H1 (cell line): ENCODE results near the gene PDZRN3. TPM values are rescaled to one million over a fixed set of nuclear protein-coding genes. Genes with fewer than 3 reads are reported as not detected.

Experiments used
- CTBP2 ChIP-seq: IDR thresholded peaks from 2 replicates; pipeline ENCODE4 v1.7.0; 2011; ENCODE audit warnings: borderline replicate concordance, mild to moderate bottlenecking, moderate library complexity, mixed read lengths, low read length; ENCODE audit not compliant: insufficient read depth, insufficient read length
- POU5F1 ChIP-seq: IDR thresholded peaks from 2 replicates; pipeline ENCODE4 v1.6.1; 2011; ENCODE audit warnings: low read depth, mild to moderate bottlenecking, low read length, moderate library complexity
- polyA plus RNA-seq, 7 experiments: library from polyadenylated mRNA; depleted of rRNA in 3 of 7; stranded (reverse) in 5 of 7; unstranded in 2 of 7; fragments of >200 nt in 5 of 7; fragments of 200-250 nt in 2 of 7; gene quantifications; 1 replicate in 5 of 7; 2 replicates in 1 of 7; 4 replicates in 1 of 7; pipeline versions ENCODE4 v1.2.1 to v1.2.3, GENCODE V29; 2011 to 2013; ENCODE audit warnings: missing spikeins in 2 of 7, mixed read lengths in 2 of 7
- total RNA-seq: library from RNA; stranded (reverse); fragmentation: NEBNext Ultra II Directional; extraction: Animal tissue kit (Norgen Biotek cat#: 25700); gene quantifications from 2 replicates; pipeline ENCODE4 v1.2.1, GENCODE V29; 2021
- TF ChIP-seq, protein P1 (sequence below): IDR thresholded peaks from 2 replicates; pipeline ENCODE4 v1.6.1; 2012; ENCODE audit warnings: low read length, inconsistent platforms

The PDZRN3 gene
- total and polyA plus RNA-seq, 2 of the 8 experiments (the other 6 are each of a cell fraction or from before 2014, with no cell fraction given), result 4.2 to 20.5 TPM

DNA sequence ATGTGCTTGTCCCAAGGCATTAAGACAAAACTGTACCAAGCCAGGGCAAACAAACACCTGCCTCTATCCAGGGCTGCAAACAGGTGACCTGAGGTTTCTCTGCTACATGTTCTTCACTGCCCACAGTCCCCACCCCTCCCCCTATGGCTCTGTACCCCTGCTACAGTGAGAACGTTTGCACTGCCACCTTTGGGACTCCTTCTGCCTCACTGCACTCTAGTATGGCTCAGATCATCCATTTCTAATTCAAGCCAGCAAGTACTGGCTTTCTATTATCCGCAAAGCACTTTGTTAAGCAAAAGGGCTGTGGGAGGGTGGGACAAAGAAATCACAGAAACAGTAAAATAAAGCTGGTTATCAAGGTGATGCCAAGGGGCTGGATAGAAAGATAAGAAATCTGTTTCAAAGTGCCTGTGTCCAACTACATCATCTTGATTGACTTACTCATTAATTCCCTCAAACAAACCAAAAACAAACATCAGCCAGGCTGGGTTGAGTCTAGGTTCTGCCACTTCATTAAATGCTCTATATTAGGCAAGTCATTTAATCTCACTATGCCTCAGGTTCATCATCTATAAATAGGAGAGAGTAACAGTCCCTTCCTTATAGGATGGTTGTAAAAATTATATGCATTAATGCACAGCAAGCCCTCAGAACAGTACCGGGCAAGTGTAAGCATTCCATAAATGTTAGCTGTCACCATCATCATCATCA lies 95.3 kb downstream of the PDZRN3 start (continued):
- TF ChIP-seq CTBP2, result no peak
- TF ChIP-seq POU5F1, result no peak
- TF ChIP-seq, protein P1, sequence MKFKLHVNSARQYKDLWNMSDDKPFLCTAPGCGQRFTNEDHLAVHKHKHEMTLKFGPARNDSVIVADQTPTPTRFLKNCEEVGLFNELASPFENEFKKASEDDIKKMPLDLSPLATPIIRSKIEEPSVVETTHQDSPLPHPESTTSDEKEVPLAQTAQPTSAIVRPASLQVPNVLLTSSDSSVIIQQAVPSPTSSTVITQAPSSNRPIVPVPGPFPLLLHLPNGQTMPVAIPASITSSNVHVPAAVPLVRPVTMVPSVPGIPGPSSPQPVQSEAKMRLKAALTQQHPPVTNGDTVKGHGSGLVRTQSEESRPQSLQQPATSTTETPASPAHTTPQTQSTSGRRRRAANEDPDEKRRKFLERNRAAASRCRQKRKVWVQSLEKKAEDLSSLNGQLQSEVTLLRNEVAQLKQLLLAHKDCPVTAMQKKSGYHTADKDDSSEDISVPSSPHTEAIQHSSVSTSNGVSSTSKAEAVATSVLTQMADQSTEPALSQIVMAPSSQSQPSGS, result no peak
